Nucleus accumbens (tissue), 56 donors: ENCODE results near the gene DBR1.
"Not testable (repeated sequence)": the region's sequence is repeated elsewhere in the genome, so short reads cannot be mapped to it uniquely, and the experiment has no call there.

Source experiments
- DNase-seq, 56 donors: peaks; one replicate each; lab custom pipeline; 2025; lab: John Stamatoyannopoulos, UW

Gene DBR1

DNA sequence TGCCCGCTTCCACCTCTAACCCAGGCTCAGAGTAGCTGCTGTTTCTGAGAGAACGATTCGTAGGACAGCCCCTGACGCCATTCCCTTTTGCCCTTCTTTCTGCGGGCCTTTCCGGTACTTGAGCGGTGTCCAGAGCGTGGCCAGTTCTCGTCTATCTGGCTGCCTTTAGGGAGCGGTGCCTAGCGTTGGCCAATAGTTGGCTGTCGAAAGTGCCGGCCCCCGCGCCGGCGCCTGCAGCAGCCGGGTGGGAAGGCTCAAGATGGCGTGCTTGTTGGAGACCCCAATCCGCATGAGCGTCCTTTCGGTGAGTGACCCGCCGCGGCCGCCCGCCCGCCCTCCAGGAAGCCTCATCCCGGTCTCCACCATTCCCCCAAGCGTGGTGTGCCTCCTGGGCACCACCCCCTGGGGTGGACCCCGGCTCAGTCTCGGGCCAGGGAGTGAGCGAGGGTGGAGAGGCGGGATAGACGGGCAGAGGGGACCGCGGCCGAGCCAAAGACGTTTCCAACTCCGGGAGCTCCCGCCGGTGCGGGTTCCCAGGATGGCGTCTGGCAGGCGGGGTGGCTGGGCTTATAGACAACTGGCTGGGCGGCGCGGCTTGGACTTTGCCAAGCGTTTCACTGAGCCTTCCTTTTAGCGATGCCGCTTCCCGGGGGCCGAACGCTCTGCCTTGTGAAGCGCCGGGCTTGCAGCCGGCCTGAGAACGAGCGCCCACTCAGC lies 12.7 kb upstream of the DBR1 start, which contains the start of gene ARMC8:
Gene ARMC8, plus strand, starts transcription at position 6 of the 717 bp plus-strand sequence. Its CDS starts 254 bp downstream, at position 260.
- peak in 54 of 56 donors; percentile 43 to 96 (median 83) for DNase-seq

DNA sequence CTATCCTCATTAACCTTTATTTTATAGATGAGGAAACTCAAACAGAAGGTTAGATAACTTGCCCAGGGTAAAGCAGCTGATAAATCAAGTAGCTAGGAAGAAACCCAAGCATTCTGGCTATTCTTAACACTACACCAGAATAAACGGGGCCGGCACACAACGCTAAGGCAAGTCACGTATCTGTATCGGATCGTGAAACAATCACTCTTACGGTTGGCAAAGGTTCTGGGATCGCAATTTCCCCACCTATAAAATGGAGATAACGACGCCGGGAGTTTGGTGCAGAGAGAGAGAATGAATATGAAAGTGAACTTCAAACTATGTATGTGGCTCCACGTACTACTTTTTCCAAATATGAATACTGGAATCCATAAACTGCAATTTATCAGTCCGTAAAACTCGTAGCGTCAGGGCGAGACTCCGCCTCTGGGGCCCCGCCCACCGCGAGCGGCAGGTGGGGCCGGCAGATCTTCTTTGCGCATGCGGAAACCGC lies 12.1 kb upstream of the DBR1 start:
- DNase-seq = peak in 18 of 56 donors; percentile 29 to 93 (median 85)

DNA sequence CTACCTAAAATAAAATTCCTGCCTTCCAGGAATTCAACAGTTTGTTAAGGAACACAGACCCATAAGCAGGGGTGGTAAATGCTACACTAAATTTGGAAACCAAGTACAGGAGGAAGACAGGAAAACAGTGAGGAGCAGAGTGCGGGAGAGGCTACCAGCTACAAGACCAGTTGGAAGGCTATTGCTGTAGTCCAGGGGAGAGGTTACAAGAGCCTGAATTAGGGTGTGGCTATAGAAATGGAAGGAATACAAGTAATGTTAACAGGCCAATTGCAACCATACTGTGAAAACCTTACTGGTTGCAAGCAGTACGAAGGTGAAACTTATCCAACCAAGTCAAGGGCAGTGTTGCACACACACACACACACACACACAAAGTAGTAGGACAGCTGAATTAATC lies 11.5 kb upstream of the DBR1 start:
- DNase-seq = no peak

DNA sequence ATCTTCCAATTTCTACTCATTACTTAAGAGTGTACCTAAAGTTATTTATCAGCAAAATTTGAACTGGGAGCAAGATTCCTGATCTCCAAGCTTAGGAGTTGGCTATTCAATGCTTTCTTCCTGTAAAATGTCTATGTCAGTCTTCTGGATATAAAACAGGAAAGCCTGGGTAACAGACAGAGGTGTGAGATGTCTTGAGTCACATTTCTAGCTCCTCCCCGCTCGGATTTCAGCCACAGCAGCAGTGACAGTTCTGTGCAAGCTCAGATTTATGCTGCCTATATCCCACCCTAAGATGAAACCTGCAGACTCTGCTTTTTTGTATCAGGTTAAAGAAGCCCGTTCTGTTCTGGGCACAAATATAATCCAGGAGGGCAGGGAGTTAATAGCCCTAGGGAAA lies 10.3 kb upstream of the DBR1 start:
- no peak for DNase-seq

DNA sequence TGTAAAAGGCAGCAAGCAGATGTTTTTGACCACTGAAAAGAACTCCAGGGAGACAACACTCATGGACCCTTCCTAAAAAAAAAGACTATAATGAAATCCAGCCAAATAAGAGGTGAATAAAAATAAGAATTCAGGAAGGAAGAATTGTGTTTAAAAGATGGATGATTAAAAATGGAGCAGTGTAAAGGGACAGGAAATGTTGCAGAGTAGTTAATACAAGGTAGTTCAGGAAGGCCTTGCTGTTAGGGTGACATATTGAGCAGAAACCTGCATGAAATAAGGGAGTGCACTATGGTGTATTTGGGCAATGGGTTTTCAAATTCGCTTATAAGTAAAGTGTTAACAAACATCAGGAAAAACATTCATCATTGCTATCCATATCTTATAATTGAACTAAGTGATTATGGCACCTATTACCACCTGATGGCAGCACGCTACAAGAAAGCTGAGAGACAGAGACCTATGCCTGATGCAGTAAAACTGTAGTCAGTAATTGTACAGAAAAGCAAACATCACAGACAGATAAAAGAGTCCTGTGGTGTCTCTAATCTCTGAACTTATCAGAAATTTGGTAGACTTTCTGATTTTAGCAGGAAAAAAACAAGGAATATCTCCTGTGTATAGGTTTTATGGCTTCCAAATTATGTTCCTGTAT lies 5.8 kb upstream of the DBR1 start:
- peak in 9 of 56 donors; percentile 3 to 58 (median 7) for DNase-seq

DNA sequence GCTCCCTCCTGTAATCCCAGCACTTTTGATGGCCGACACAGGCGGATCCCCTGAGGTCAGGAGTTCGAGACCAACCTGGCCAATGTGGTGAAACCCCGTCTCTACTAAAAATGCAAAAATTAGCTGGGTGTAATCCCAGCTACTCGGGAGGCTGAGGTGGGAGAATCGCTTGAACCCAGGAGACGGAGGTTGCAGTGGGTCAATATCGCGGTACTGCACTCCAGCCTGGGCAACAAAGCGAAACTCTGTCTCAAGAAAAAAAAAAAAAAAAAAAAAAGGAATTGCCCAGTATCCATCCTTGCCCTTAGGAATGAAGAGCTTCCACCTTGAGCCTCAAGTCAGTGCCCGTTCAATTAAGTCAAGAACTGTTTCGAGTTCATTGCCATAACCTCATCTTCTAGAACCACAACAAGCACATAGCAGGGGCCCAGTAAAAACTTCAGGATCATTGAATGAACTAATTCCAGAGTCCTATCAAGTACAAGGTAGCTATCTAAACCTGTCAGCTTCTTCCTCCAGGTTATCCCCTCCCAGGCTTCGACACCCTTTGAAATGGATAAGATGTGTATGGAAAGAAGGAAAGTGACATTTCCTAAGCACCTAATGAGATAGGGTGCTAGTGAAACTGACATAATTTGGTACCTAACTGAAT lies 826 bp downstream of the DBR1 start:
- DNase-seq = no peak

DNA sequence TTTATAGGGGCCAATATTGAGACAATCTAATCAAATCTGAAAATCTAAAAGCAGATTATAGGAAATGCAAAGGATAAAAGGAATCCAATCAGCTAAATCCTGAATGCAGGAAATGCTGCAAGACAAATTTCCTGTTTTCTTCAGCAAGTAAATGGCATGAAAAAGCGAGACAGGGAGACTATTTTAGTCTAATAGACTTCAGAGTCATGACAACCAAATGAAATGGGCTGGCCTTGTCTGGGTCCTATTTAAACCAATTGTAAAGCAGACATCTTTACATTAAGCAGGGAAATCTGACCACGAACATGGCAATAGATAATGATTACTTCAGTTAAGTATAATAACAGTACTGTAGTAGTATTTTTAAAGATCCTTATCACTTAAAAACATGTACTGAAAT lies 2.1 kb downstream of the DBR1 start:
- DNase-seq = no peak

DNA sequence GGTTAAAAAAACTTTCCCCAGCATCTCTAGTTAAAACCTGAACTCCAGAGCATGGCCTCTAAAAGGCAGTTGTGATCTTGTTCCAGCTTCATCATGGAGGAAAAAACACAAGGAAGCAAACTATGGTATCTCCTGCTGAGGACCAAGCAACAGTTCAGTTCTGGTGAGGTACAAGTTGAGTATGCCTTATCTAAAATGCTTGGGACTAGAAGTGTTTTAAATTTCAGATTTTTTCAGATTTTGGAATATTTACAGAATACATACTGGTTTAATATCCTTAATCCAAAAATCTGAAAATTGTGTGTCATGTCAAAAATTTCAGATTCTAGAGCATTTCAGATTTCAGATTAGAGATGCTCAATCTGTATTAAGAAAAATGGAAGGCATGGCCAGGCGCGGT lies 9.7 kb downstream of the DBR1 start:
- no peak for DNase-seq

DNA sequence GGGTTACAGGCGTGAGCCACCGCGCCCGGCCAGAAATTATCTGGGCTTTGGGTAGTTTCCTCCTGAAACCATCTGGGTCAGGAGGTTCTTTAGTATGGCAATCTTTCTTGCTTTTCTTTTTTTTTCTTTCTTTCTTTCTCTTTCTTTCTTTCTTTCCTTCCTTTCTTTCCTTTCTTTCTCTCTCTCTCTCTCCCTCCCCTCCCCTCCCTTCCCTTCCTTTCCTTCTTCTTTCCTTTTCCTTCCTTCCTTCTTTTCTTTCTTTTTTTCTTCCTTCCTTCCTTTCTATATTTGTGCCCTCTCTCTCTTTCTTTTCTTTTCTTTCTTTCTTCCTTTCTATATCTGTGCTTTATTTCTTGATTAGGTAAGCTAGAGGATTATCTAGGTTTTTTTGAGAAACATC lies 17.0 kb downstream of the DBR1 start:
- no peak for DNase-seq

DNA sequence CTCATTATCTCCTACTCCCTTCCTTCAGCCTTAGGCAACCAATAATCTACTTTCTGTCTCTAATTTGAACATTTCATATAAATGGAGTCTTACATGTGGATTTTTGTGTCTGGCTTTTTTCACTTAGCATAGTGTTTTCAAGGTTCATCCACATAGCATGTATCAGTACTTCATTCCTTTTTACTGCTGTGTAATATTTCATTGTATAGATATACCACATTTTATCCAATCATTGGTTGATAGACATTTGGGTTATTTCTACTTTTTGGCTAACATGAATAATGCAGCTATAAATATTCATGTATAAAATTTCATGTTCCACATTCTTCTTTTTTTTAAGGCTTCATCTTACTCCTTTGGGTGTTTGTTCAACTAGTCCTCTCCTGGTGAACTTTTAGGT lies 20.2 kb downstream of the DBR1 start:
- no peak for DNase-seq

DNA sequence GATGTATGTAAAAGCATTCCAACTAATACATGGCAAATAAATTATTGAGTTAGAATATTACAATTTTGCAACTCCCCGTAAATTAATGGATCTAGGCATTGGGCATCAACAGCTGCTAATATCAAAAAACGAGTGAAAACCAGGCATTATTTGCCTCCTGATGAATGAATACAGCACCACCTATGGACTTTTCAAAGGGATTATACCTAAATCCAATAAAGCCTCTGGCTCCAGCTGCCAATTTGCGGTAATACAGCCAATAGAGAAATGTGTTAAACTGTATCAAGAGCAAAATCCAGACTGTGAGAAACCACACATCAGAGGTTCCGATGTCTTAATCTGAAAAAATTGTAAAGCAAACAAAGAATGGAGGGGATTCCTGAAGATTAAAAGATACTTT lies 26.2 kb downstream of the DBR1 start:
- no peak for DNase-seq

DNA sequence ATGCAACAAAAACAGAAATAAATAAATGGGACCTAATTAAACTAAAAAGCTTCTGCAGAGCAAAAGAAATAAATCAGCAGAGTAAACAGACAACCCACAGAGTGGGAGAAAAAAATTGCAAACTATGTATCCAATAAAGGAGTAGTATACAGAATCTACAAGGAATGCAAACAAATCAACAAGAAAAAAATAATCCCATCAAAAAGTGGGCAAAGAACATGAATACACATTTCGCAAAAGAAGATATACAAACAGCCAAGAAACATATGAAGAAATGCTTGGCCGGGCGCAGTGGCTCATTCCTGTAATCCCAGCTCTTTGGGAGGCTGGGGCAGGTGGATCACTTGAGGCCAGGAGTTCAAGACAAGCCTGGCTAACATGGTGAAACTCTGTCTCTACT lies 32.5 kb downstream of the DBR1 start:
- DNase-seq = not testable (repeated sequence)

DNA sequence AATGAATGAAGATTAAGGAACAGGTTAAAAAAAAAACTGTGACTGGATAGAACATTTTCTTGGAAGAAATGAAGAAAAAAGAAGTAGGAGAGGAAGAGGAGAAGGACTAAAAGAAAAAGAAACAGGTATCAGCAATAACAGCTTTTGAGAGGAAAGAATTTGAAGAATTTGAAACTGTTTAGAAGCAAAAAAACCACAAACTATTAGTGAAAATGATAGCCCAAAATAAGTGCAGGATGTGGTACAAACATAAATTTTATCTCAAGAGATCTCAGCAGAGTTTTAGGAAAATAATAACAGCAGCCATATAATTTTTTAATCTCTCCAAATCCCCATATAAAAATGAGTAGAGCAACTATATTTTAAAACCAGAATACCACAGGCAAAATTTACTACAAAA lies 33.8 kb downstream of the DBR1 start:
- no peak for DNase-seq

DNA sequence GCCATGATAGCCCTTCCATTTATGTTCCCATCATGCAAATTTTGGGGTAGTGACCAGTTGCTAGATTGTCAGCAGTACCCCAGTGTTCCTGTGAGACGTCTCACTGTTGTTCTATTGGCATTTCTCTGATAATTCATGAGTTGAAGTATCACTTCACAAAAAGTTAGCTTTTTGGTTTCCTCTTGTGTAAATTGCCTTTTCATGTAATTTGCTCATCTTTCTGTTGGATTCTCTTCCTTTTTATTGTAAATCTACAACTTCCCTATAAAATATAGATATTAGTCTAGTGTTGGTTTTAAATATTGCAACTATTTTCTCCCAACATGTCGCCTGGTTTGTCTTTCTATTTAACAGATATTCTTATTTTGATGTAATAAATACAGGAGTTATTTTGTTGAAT lies 35.0 kb downstream of the DBR1 start:
- no peak for DNase-seq

DNA sequence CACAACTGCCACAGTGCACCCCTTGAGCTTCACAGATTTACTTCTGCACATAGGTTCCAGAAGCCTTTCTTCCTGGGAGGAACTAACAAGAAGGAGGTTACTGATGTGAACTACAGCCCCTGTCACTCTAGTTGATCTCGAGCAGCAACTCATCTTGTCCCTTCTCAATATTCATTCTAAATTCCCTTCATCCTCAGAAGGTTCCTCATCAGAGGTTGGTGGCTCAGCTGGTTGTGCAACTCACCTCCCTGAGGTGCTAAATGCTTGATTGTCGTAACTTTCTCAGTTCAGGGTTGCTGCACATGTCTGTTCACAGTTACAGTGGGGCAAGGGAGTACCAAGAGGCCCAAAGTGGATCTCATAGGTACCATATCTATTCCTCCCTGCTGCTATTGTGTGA lies 36.9 kb downstream of the DBR1 start:
- no peak for DNase-seq

DNA sequence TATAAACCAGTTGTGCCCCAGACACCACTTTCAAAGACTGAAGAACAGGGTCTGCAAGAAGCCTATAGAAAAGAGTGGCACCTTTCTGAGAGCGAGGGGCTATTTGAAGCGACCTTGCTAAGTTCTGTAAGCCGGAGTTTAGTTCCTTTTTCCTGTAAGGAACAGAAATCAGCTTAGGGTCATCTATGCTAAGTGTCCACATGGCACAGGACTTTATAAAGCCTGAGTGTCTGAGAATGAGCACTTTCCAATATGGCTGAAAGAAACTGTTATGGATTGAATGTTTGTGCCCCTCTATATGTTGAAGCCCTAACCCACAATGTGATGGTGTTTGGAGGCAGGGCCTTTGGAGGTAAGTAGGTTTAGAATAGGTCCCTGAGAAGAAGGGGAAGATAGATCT lies 38.5 kb downstream of the DBR1 start:
- DNase-seq = no peak

DNA sequence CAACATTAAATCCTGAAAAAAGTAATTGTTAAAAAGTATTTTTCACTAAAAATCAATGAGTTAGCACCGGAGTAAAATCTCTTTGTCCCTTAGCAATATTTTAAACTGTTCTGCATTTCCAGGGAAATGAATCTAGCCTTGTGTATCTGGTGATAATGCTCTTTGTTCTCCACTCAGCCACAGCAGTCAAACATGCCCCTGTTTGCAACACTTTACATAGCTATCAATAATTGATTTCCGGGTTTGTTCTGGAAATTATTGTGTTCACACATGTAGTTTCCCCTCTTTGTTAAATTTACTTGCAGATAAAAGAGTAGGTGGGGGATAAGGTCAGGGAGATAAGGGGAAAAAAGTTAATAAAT lies 38.9 kb downstream of the DBR1 start:
- no peak for DNase-seq

DNA sequence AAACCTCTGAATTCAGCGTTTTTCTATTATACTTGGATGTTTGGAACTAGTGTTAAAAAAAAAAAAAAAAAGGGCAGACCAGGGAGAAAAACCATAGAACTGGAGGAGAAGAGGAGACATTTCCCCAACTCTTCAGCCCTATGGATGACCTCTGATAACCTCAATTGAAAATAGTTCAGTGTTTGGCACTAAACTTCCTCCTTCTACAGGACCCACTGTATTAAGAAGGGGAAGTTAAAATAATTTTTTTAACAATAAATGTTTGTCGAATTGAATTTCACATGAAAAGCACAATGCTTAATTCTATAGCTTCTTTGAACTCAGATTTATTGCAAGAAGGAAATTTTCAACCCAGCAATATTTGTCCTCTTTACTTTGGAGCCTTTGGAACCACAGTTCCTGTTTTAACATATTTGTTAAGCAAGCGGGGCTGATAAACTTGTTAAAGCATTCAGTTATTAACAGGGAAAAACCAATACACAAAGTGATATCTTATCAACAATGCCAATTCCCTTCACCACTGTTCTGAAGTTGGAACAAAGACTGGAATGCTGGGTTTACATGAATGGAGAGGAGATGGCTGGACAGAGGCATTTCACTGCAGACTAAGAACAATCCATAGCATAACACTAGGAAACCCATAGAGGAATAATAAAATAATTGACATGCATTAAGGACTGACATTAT lies 39.4 kb downstream of the DBR1 start:
- DNase-seq = no peak

DNA sequence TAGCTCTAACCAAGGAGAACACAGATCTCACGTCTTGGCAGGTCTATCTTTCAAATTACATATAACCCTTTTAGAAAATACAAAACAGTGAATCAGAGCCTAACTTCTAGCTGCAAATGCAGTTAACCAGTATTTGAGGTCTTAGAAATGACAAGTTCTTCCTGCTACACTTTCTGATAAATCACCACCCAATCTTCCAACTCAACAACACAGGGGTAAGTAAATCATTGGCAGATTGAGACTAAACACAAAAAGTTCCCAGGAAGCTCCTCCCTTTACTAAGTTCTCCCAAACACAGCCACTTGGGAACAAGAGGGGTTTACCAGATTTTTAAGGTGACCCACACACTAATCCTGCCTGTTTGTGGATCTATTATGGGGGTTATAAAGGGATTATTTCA lies 42.5 kb downstream of the DBR1 start, which contains the start of gene A4GNT:
Gene A4GNT, minus strand, starts transcription at position 152 of the 400 bp plus-strand sequence. CDS start 1,134 bp downstream, outside the sequence.
- no peak for DNase-seq

DNA sequence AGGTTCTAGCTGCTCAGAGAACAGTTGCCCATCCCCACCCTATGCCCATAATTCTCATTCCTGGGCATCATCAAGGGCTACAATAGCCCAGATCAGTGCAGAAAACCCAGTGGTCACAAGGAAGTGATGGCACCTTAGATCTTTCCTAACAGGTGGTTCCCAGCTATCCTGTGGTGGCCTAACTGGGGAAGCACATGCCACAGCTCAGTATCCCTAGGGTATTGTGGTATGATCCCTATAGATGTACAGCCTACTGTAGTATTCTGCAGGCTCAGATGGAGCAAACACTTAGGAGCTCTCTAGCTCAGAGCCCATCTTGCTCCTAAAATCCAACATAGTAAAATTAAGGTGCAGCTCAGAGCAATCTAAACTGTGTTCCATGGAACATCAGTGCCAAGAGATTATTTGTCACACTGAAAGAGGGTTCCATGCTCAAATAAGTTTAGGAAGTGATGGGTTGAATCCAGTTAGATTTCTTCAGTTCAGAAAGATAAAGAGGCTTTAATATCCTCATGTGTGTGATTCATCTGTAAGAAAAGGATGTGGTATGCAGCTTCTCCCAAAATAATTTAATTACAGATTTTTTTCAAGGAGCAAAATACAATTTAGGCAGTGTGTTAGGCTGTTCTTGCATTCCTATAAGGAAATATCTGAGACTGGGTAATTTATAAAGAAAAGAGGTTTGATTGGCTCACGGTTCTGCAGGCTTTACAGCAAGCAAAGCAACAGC lies 46.9 kb downstream of the DBR1 start:
- no peak for DNase-seq
